K562 (cell line): ENCODE data around the gene LETM1. TPM values are rescaled to one million over a fixed set of nuclear protein-coding genes. Genes with fewer than 3 reads are reported as not detected.

Source experiments
- ATAC-seq: fragments of 200-7000 bp; cut with Tn5 transposase; 3 replicates; pipeline ENCODE4 v1.9.1; 2020; ENCODE audit warnings: moderate library complexity
- BruUV-seq: library from RNA; stranded (reverse); fragments of 400-500 nt; replicated peaks from 2 replicates; lab custom pipeline; 2021; lab: Mats Ljungman, UMichigan
- CTCF ChIA-PET: fragments of 300-600 bp; formaldehyde crosslinking; extraction: SDS; loops from one replicate; lab custom pipeline; 2021; ENCODE audit warnings: low intra/inter-chr PET ratio; lab: Yijun Ruan, JAX
- POLR2A ChIA-PET: fragments of 300-600, 350-650 bp; sonication (Branson Sonifier 250); formaldehyde crosslinking; extraction: SDS; loops from one replicate; lab custom pipeline; 2021; ENCODE audit warnings: antibody characterized with exemption, inconsistent platforms; lab: Yijun Ruan, JAX
- DNase-seq, 4 experiments: peaks; one replicate each; pipeline versions ENCODE4 v3.0.0 to v3.0.0-alpha.2; 2011 to 2018; ENCODE audit warnings: low spot score in 3 of 4, mixed read lengths in 3 of 4; ENCODE audit errors: extremely low read depth in 1 of 4
- FAIRE-seq: peaks from 2 replicates; lab custom pipeline; 2011; peaks lifted over from hg19 to GRCh38; lab: Jason Lieb, UNC
- H2AFZ ChIP-seq: 2 replicates; pipeline ENCODE4 v1.6.0; 2011; ENCODE audit warnings: low read depth, low read length, control low read depth, inconsistent platforms
- H3K27ac ChIP-seq: fragments of 200-600 bp; 3 replicates; pipeline ENCODE4 v1.8.0; 2011; ENCODE audit warnings: low read depth, mild to moderate bottlenecking, control low read depth, inconsistent platforms, low read length, moderate library complexity, mixed read lengths; ENCODE audit errors: extremely low read depth
- H3K27me3 ChIP-seq, 2 experiments: fragments of 300-600 bp in 1 of 2; 2 replicates in 1 of 2; 3 replicates in 1 of 2; pipeline versions ENCODE4 v1.6.0 to v1.8.0; 2011; ENCODE audit warnings: inconsistent platforms in 2 of 2, low read length in 2 of 2, mild to moderate bottlenecking in 1 of 2, mixed read lengths in 1 of 2, moderate library complexity in 1 of 2; ENCODE audit not compliant: control insufficient read depth in 2 of 2, insufficient read depth in 2 of 2
- H3K36me3 ChIP-seq: fragments of 300-600 bp; 3 replicates; pipeline ENCODE4 v1.8.0; 2011; ENCODE audit warnings: mild to moderate bottlenecking, low read length, inconsistent platforms; ENCODE audit not compliant: control insufficient read depth, insufficient read depth
- H3K4me1 ChIP-seq, 2 experiments: fragments of 200-600 bp in 1 of 2; replicated peaks in 1 of 2; 2 replicates in 1 of 2; 3 replicates in 1 of 2; pipeline versions ENCODE4 v1.5.1 to v1.8.0; 2011; ENCODE audit warnings: inconsistent platforms in 2 of 2, low read length in 2 of 2, mild to moderate bottlenecking in 1 of 2, mixed read lengths in 1 of 2, moderate library complexity in 1 of 2; ENCODE audit not compliant: control insufficient read depth in 2 of 2, insufficient read depth in 2 of 2
- H3K4me2 ChIP-seq: 2 replicates; pipeline ENCODE4 v1.6.1; 2011; ENCODE audit warnings: low read length, control low read depth, inconsistent platforms, mixed read lengths; ENCODE audit not compliant: insufficient read depth
- H3K4me3 ChIP-seq: fragments of 200-600 bp; sonication (generic), shearing (Covaris generic); 2 replicates; pipeline ENCODE4 v1.5.1; 2016; ENCODE audit warnings: control low read depth, inconsistent platforms
- H3K79me2 ChIP-seq: fragments of 200-600 bp; 3 replicates; pipeline ENCODE4 v1.8.0; 2011; ENCODE audit warnings: low read length, inconsistent platforms; ENCODE audit not compliant: control insufficient read depth, insufficient read depth
- H3K9ac ChIP-seq, 2 experiments: 2 replicates each; pipeline versions ENCODE4 v1.6.0 to v1.6.1; 2011; ENCODE audit warnings: low read depth in 2 of 2, low read length in 2 of 2, control low read depth in 1 of 2, inconsistent platforms in 1 of 2, mild to moderate bottlenecking in 1 of 2, mixed read lengths in 1 of 2; ENCODE audit not compliant: insufficient read depth in 1 of 2
- H3K9me1 ChIP-seq: one replicate; pipeline ENCODE4 v1.6.0; 2011; ENCODE audit warnings: inconsistent platforms, mild to moderate bottlenecking, low read length, moderate library complexity; ENCODE audit not compliant: control insufficient read depth, insufficient read depth
- H3K9me3 ChIP-seq: replicated peaks from 2 replicates; pipeline ENCODE4 v1.5.1; 2011; ENCODE audit warnings: low read depth, low read length, inconsistent platforms; ENCODE audit not compliant: control insufficient read depth, insufficient read depth
- H4K20me1 ChIP-seq: replicated peaks from 2 replicates; pipeline ENCODE4 v1.6.1; 2011; ENCODE audit warnings: low read length, inconsistent platforms, mixed read lengths; ENCODE audit not compliant: control insufficient read depth, insufficient read depth
- CC2D1A ChIP-seq: fragments of 450-650 bp; IDR thresholded peaks from 2 replicates; pipeline ENCODE4 v1.6.1; 2017; ENCODE audit warnings: mild to moderate bottlenecking
- FOXA1 ChIP-seq: fragments of 450-650 bp; IDR thresholded peaks from 2 replicates; pipeline ENCODE4 v1.6.1; 2016; ENCODE audit warnings: mild to moderate bottlenecking, borderline replicate concordance
- KAT2B ChIP-seq: IDR thresholded peaks from one replicate; pipeline ENCODE4 v1.6.1; 2012; ENCODE audit warnings: low read depth, mild to moderate bottlenecking, control low read depth, inconsistent platforms, low read length, moderate library complexity
- NFATC3 ChIP-seq: fragments of 450-650 bp; IDR thresholded peaks from 2 replicates; pipeline ENCODE4 v1.6.1; 2017; ENCODE audit warnings: mild to moderate bottlenecking
- POLR2AphosphoS5 ChIP-seq: IDR thresholded peaks from 2 replicates; pipeline ENCODE4 v1.6.1; 2011; ENCODE audit warnings: mild to moderate bottlenecking, low read depth, low read length, moderate library complexity; ENCODE audit not compliant: control insufficient read depth, insufficient read depth
- POLR3A ChIP-seq: IDR thresholded peaks from 2 replicates; pipeline ENCODE4 v1.6.1; 2011; ENCODE audit warnings: borderline replicate concordance, mild to moderate bottlenecking, moderate library complexity; ENCODE audit not compliant: insufficient read length, insufficient read depth; ENCODE audit errors: extremely low read depth
- POU5F1 ChIP-seq: fragments of 150-350 bp; IDR thresholded peaks from 2 replicates; pipeline ENCODE4 v1.6.1; 2014; ENCODE audit warnings: borderline replicate concordance, low read length, low read depth, mild to moderate bottlenecking; ENCODE audit not compliant: partially characterized antibody
- RBM39 ChIP-seq: fragments of 200-400 bp; formaldehyde crosslinking; optimal IDR thresholded peaks from 2 replicates; pipeline ENCODE3; 2018; ENCODE audit warnings: low read depth, low read length
- TCF3 ChIP-seq: sonication (generic); formaldehyde crosslinking; IDR thresholded peaks from 2 replicates; pipeline ENCODE4 v1.4.0; 2020; ENCODE audit warnings: mild to moderate bottlenecking, missing genetic modification reagents
- ZNF174 ChIP-seq: fragments of 250-450 bp; sonication (Bioruptor Pico); IDR thresholded peaks from 2 replicates; pipeline ENCODE4 v1.4.0; 2020; ENCODE audit warnings: mild to moderate bottlenecking
- WGBS: fragments of 100-300 bp; shearing (Covaris generic); methylation state at CpG from one replicate; pipeline ENCODE4 v1.1.6; 2016; ENCODE audit warnings: low coverage, mixed read lengths; ENCODE audit not compliant: insufficient coverage; ENCODE audit errors: missing lambda C conversion rate; 5-methylcytosine and 5-hydroxymethylcytosine counted together
- in situ Hi-C: fragments of 300-500 bp; cut with MboI; formaldehyde crosslinking; loops from 4 replicates; pipeline ENCODE4 v1.15.0; 2018; ENCODE audit warnings: inconsistent platforms, mixed read lengths
- intact Hi-C: fragments of 100-400 bp; cut with micrococcal nuclease; formaldehyde crosslinking; loops from 2 replicates; pipeline ENCODE4 v1.14.2; 2022
- polyA plus RNA-seq, 8 experiments: library from polyadenylated mRNA; depleted of rRNA in 4 of 8; stranded (reverse) in 5 of 8; unstranded in 3 of 8; fragments of >200 nt; fragmentation: Nextera tagmentation in 2 of 8; fragmentation: Illumina TruSeq in 1 of 8; extraction: Ambion mirVana in 2 of 8; extraction: Trizol in 1 of 8; gene quantifications; 2 replicates each; pipeline versions ENCODE4 v1.2.1 to v1.2.3, GENCODE V29; 2011 to 2014; ENCODE audit warnings: inconsistent platforms in 1 of 8, missing spikeins in 1 of 8
- total RNA-seq, 7 experiments: library from RNA; depleted of rRNA in 6 of 7; stranded (reverse); fragments of >200 nt in 6 of 7; fragmentation: Illumina TruSeq in 2 of 7; extraction: Trizol in 2 of 7; gene quantifications; 2 replicates each; pipeline versions ENCODE4 v1.2.1 to v1.2.3, GENCODE V29; 2011 to 2021; ENCODE audit warnings: low replicate concordance in 1 of 7
- TF ChIP-seq, protein P1 (sequence below): fragments of 450-650 bp; conservative IDR thresholded peaks from 2 replicates; pipeline ENCODE4 v1.6.1; 2016; ENCODE audit warnings: missing genetic modification characterization, low read depth, mild to moderate bottlenecking, control low read depth, missing compliant biosample characterization
- TF ChIP-seq, protein P2 (sequence below): fragments of 250-450 bp; sonication (Bioruptor Pico); IDR thresholded peaks from 2 replicates; pipeline ENCODE4 v1.8.0; 2022; ENCODE audit warnings: moderate library complexity, mild to moderate bottlenecking, inconsistent platforms
- TF ChIP-seq, protein P3 (sequence below): fragments of 450-650 bp; IDR thresholded peaks from 2 replicates; pipeline ENCODE4 v1.6.1; 2016; ENCODE audit warnings: borderline replicate concordance
- TF ChIP-seq, protein P4 (sequence below): fragments of 450-650 bp; IDR thresholded peaks from 2 replicates; pipeline ENCODE4 v1.6.1; 2017; ENCODE audit warnings: antibody characterized with exemption

LETM1 gene
- total and polyA plus RNA-seq, 9 of the 15 experiments (the other 6 are each of a cell fraction or from before 2014, with no cell fraction given): 3.9 to 109 (median 35.0) TPM

DNA sequence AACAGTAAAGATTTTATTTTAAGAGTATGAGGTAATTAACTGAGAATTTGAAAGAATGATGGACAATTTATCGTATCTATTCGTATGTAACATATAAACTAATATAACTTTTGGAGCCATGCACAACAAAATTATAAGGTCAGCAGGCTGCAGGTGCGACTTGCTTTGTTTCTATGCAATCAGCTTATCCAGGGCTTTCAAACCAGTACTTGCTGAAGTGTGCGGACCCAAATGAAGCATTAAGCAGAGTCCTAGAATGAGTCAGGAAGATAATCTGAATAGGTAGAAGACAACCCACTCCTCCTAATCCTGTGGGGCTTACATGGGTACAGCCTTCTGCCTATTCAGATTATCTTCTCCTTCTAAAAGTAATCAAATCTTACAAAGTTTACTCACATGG, 17.3 kb upstream of the LETM1 start:
- in situ Hi-C loops (no loop called here), intact Hi-C loops (loop anchor here (1.0 to 5.0 kb wide), 2 partner anchors 26 to 544 kb away; partner anchors contain the start of genes CFAP99 and ZFYVE28)
- FAIRE-seq (no peak), ATAC-seq (no peak), DNase-seq (peak in 2 of 4 experiments; percentile 26 to 67)
- Histone ChIP-seq H3K27ac (peak overlapping the region; percentile 96), H2AFZ (no peak overlapping the region), H3K79me2 (peaks cover 73% of the 10 kb centered on the region), H3K27me3 (no peaks in the 10 kb centered on the region), H3K4me1 (peaks cover 26 to 45% of the 10 kb centered on the region in 2 experiments), H3K9me3 (no peaks in the 10 kb centered on the region), H3K9me1 (no peaks in the 10 kb centered on the region), H4K20me1 (peaks cover 14% of the 10 kb centered on the region; the same call in 1 of the 2 replicates), H3K9ac (peak overlapping the region in 1 of 2 experiments; percentile 87; a peak in 2 of 4 replicates), H3K4me2 (peak overlapping the region; percentile 85), H3K36me3 (peaks cover 20% of the 10 kb centered on the region; the same call in 1 of the 3 replicates), H3K4me3 (peak overlapping the region; percentile 95; the same call in 1 of the 2 replicates)
- WGBS: 7% methylated on average over 4 of the region's 4 CpGs
- BruUV-seq: no TSS peak
- POLR2A ChIA-PET: interaction anchor here (1.0 to 3.0 kb wide), 6 partner anchors 9 to 31 kb away, joined by 3 to 28 read pairs (median 4); no protein-coding TSS in a partner anchor
- CTCF ChIA-PET: no interaction called here
- TF ChIP-seq, protein P1, sequence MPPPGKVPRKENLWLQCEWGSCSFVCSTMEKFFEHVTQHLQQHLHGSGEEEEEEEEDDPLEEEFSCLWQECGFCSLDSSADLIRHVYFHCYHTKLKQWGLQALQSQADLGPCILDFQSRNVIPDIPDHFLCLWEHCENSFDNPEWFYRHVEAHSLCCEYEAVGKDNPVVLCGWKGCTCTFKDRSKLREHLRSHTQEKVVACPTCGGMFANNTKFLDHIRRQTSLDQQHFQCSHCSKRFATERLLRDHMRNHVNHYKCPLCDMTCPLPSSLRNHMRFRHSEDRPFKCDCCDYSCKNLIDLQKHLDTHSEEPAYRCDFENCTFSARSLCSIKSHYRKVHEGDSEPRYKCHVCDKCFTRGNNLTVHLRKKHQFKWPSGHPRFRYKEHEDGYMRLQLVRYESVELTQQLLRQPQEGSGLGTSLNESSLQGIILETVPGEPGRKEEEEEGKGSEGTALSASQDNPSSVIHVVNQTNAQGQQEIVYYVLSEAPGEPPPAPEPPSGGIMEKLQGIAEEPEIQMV (tag): peak; percentile 94
- TF ChIP-seq POLR2AphosphoS5 (no peak), POLR3A (no peak), TCF3 (CRISPR knock-in tag) (no peak), CC2D1A (peak; percentile 92; the same call in 1 of the 2 replicates), ZNF174 (CRISPR knock-in tag) (no peak), KAT2B (no peak), POU5F1 (no peak), FOXA1 (no peak), NFATC3 (no peak), RBM39 (no peak)
- TF ChIP-seq, protein P2, sequence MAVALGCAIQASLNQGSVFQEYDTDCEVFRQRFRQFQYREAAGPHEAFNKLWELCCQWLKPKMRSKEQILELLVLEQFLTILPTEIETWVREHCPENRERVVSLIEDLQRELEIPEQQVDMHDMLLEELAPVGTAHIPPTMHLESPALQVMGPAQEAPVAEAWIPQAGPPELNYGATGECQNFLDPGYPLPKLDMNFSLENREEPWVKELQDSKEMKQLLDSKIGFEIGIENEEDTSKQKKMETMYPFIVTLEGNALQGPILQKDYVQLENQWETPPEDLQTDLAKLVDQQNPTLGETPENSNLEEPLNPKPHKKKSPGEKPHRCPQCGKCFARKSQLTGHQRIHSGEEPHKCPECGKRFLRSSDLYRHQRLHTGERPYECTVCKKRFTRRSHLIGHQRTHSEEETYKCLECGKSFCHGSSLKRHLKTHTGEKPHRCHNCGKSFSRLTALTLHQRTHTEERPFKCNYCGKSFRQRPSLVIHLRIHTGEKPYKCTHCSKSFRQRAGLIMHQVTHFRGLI (CRISPR knock-in tag): no peak
- TF ChIP-seq, protein P3, sequence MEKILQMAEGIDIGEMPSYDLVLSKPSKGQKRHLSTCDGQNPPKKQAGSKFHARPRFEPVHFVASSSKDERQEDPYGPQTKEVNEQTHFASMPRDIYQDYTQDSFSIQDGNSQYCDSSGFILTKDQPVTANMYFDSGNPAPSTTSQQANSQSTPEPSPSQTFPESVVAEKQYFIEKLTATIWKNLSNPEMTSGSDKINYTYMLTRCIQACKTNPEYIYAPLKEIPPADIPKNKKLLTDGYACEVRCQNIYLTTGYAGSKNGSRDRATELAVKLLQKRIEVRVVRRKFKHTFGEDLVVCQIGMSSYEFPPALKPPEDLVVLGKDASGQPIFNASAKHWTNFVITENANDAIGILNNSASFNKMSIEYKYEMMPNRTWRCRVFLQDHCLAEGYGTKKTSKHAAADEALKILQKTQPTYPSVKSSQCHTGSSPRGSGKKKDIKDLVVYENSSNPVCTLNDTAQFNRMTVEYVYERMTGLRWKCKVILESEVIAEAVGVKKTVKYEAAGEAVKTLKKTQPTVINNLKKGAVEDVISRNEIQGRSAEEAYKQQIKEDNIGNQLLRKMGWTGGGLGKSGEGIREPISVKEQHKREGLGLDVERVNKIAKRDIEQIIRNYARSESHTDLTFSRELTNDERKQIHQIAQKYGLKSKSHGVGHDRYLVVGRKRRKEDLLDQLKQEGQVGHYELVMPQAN: no peak
- TF ChIP-seq, protein P4, sequence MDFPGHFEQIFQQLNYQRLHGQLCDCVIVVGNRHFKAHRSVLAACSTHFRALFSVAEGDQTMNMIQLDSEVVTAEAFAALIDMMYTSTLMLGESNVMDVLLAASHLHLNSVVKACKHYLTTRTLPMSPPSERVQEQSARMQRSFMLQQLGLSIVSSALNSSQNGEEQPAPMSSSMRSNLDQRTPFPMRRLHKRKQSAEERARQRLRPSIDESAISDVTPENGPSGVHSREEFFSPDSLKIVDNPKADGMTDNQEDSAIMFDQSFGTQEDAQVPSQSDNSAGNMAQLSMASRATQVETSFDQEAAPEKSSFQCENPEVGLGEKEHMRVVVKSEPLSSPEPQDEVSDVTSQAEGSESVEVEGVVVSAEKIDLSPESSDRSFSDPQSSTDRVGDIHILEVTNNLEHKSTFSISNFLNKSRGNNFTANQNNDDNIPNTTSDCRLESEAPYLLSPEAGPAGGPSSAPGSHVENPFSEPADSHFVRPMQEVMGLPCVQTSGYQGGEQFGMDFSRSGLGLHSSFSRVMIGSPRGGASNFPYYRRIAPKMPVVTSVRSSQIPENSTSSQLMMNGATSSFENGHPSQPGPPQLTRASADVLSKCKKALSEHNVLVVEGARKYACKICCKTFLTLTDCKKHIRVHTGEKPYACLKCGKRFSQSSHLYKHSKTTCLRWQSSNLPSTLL: peak; percentile 94
